ENCODE results near the gene PSENEN. TPM values are rescaled to one million over a fixed set of nuclear protein-coding genes. Genes with fewer than 3 reads are reported as not detected.

PSENEN gene, protein sequence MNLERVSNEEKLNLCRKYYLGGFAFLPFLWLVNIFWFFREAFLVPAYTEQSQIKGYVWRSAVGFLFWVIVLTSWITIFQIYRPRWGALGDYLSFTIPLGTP
- total RNA-seq: 60.0 TPM
- long read RNA-seq, transcript PSENEN-202 (4 exons, 1,661 nt): major isoform, 12 of 17 reads
- long read RNA-seq, partial matches to known transcripts: 0 of 17 reads
- long read RNA-seq, other reads (novel, unspliced or antisense): 0 of 17 reads

DNA sequence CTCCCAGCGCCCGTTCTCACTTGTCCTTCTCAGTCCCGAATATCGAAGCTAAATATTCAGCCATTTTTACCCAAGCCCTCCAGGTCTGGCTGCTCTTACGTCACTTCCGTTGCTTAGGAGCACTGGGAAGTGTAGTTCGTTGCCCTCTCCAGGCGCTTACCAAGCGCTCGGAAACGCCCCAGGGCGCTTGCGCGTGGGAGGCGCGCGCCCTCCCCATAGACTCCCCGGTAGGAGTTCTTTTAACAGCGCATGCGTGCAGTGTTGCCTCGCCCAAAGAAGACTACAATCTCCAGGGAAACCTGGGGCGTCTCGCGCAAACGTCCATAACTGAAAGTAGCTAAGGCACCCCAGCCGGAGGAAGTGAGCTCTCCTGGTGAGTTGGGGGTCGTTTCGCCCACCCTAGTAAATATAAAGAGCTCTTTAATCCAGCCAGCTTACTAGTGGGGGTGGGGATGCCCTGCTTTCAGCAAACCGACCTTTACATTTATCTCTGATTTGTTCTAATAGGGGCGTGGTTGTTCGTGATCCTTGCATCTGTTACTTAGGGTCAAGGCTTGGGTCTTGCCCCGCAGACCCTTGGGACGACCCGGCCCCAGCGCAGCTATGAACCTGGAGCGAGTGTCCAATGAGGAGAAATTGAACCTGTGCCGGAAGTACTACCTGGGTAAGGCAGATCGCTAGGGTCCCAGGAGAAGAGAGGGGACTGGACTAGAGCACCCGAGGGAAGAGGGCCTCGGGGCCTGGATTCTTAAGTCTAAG lies at the start of gene PSENEN, which contains the start of gene U2AF1L4:
PSENEN (plus strand) TSS at position 324 of the 759 bp plus-strand sequence; CDS start at position 604, 280 bp downstream.
U2AF1L4 (minus strand) TSS at position 91 of the 759 bp plus-strand sequence; CDS start at position 64, 27 bp downstream.
- Histone ChIP-seq H3K27ac (peak within 1 kb of the TSS; percentile 100), H3K27me3 (ENCODE audit: low read depth) (no peaks in the 10 kb centered on the region), H3K9me3 (no peaks in the 10 kb centered on the region), H3K4me3 (peak within 1 kb of the TSS; percentile 79), H3K36me3 (no peaks in the 10 kb centered on the region), H3K4me1 (peaks cover 56% of the 10 kb centered on the region)
- intact Hi-C loops (cut with DNase I): no loop called here
- TF ChIP-seq, protein P1, sequence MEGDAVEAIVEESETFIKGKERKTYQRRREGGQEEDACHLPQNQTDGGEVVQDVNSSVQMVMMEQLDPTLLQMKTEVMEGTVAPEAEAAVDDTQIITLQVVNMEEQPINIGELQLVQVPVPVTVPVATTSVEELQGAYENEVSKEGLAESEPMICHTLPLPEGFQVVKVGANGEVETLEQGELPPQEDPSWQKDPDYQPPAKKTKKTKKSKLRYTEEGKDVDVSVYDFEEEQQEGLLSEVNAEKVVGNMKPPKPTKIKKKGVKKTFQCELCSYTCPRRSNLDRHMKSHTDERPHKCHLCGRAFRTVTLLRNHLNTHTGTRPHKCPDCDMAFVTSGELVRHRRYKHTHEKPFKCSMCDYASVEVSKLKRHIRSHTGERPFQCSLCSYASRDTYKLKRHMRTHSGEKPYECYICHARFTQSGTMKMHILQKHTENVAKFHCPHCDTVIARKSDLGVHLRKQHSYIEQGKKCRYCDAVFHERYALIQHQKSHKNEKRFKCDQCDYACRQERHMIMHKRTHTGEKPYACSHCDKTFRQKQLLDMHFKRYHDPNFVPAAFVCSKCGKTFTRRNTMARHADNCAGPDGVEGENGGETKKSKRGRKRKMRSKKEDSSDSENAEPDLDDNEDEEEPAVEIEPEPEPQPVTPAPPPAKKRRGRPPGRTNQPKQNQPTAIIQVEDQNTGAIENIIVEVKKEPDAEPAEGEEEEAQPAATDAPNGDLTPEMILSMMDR (IDR thresholded peaks at IDR 0.05): no peak
- ATAC-seq (peak; percentile 88 to 89), DNase-seq (peak; percentile 98)

DNA sequence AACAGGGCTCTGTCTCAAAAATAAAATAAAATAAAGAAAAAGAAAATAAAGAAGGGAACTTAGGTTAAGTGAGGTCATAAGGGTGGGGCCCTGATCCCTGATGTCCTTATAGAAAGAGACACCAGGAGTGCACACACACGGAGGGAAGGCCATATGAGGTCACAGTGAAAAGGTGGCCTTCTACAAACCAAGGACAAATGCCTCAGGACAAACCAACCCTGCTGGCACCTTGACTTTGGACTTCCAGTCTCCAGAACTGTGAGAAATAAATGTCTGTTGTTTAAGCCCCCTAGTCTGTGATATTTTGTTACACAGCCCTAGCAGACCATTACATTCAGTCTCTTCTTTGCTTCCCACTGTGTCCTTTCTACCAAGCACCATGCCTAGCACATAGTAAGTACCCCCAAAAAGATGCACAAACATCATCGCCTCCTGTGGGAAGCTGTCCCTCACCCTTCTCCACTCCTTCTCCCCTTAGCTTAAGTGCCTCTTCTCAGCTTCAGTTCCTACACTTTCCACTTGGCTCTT lies 49.5 kb upstream of the PSENEN start:
- Histone ChIP-seq H3K27me3 (ENCODE audit: low read depth) (no peaks in the 10 kb centered on the region), H3K9me3 (no peaks in the 10 kb centered on the region), H3K4me3 (no peak overlapping the region), H3K27ac (no peak overlapping the region), H3K4me1 (no peaks in the 10 kb centered on the region), H3K36me3 (no peaks in the 10 kb centered on the region)
- intact Hi-C loops (cut with DNase I): no loop called here
- DNase-seq (no peak), ATAC-seq (no peak)
- TF ChIP-seq, protein P1 (IDR thresholded peaks at IDR 0.05): no peak

DNA sequence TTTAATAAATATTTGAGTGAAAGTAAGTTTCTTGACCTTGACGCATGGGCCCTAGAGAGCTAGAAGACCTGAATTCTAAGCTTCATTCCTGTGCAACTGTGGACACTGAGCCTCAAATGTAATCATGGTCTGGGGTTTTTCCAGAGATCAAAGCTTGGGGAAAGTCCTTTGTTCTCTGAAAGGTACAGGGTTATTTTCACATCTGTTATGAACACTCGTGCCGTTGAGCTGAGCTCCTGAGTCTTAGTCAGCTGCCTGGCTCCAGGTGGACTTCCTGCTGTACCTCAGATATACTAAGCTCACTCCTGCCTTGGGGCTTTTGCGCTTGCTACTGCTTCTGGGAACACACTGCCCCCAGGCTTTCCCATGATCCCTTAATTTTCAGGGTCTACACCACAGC lies 48.6 kb upstream of the PSENEN start:
- intact Hi-C loops (cut with DNase I): no loop called here
- TF ChIP-seq, protein P1 (IDR thresholded peaks at IDR 0.05): no peak

DNA sequence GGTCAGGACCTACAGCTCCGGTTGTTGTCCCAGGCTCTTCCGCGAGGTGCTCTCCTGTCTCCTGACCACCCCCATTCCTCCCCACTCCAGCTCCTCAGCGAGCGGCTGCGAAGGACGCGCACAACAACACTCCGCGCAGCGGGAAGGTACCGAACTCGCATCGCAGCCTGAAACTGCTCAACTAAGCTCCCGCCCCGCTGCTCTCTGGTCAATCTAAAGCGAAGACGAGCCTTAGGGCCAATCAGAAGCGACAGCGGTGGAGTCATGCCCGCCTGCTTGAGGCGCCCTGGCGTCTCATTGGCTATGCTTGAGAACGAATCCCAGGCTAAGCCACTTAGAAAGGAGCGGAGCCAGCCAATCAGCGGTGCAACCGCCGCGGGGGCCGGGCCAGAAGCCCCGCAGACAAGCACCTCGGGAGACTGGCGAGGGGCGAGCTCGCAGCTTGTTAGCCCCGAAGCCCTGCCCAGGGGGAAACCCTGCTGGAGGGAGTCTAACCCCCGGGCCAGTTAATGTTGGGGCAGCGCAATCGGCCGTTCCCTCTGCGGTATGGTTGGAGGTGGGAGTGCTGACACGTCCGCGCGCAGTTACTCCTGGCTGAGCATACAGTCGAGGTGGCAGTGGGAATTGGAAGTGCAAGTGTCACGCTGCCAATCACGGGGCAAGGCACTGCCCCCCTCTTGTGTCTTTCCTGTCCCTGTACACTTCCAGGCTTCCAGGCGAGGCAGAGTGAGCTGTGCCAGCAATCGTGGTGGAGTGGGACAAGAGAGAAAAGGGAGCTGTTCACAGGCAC lies 43.0 kb upstream of the PSENEN start:
- Histone ChIP-seq H3K27ac (peak overlapping the region; percentile 67), H3K27me3 (ENCODE audit: low read depth) (no peaks in the 10 kb centered on the region), H3K4me3 (peak overlapping the region; percentile 78), H3K4me1 (peaks cover 12% of the 10 kb centered on the region), H3K36me3 (no peaks in the 10 kb centered on the region), H3K9me3 (no peaks in the 10 kb centered on the region)
- intact Hi-C loops (cut with DNase I): no loop called here
- DNase-seq (peak; percentile 98), ATAC-seq (peak; percentile 99 to 100)
- TF ChIP-seq, protein P1 (IDR thresholded peaks at IDR 0.05): no peak

More for the DNA sequence above, 48.6 kb upstream of the PSENEN start:
- DNase-seq (no peak), ATAC-seq (no peak)
- H3K4me1 ChIP-seq: peaks cover 1% of the 10 kb centered on the region
- H3K4me3 ChIP-seq: no peak overlapping the region
- H3K9me3 ChIP-seq: no peaks in the 10 kb centered on the region
- no peaks in the 10 kb centered on the region for H3K27me3 ChIP-seq (ENCODE audit: low read depth)
- no peak overlapping the region for H3K27ac ChIP-seq
- no peaks in the 10 kb centered on the region for H3K36me3 ChIP-seq

DNA sequence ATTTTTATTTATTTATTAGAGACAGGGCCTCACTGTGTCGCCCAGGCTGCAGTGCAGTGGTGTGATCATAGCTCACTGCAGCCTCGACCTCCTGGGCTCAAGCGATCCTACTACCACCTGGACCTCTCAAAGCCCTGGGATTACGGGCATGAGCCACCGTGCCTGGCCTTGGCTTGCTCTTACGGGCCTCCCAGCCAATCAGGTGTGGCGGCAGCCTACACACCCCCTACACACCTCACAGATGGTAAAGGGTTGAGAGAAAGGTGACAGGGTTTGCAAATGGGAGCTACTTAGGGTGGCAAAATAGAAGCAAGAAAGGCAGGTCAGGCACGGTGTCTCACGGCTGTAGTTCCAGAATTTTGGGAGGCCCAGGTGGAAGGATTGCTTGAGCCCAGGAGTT lies 42.1 kb upstream of the PSENEN start:
- H3K27ac ChIP-seq: no peak overlapping the region
- intact Hi-C loops (cut with DNase I): no loop called here
- ATAC-seq: no peak
- no peaks in the 10 kb centered on the region for H3K9me3 ChIP-seq
- TF ChIP-seq, protein P1 (IDR thresholded peaks at IDR 0.05): no peak
- H3K36me3 ChIP-seq: no peaks in the 10 kb centered on the region
- H3K27me3 ChIP-seq (ENCODE audit: low read depth): no peaks in the 10 kb centered on the region
- H3K4me1 ChIP-seq: peaks cover 12% of the 10 kb centered on the region
- H3K4me3 ChIP-seq: peak overlapping the region; percentile 78
- no peak for DNase-seq
